ENCODE data around the gene STAP1.

DNA sequence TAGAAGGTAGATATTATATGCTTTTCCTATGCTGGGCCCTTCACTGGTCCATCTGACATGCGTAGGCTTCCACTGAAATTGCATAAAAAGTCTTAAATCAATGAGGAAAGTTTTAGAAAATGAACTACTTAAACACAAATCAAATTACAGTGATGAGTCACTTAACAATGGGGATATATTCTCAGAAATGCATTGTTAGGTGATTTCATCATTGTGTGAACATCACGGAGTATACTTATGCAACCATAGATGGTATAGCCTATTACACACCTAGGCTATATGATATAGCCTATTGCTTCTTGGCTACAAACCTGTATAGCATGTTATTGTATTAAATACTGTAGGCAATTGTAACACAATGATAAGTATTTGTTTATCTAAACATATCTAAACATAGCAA is 10.3 kb downstream of the STAP1 start:
- TF ChIP-seq POLR2A (IDR thresholded peaks at IDR 0.05) = no peak
- TF ChIP-seq, protein P1, sequence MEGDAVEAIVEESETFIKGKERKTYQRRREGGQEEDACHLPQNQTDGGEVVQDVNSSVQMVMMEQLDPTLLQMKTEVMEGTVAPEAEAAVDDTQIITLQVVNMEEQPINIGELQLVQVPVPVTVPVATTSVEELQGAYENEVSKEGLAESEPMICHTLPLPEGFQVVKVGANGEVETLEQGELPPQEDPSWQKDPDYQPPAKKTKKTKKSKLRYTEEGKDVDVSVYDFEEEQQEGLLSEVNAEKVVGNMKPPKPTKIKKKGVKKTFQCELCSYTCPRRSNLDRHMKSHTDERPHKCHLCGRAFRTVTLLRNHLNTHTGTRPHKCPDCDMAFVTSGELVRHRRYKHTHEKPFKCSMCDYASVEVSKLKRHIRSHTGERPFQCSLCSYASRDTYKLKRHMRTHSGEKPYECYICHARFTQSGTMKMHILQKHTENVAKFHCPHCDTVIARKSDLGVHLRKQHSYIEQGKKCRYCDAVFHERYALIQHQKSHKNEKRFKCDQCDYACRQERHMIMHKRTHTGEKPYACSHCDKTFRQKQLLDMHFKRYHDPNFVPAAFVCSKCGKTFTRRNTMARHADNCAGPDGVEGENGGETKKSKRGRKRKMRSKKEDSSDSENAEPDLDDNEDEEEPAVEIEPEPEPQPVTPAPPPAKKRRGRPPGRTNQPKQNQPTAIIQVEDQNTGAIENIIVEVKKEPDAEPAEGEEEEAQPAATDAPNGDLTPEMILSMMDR (IDR thresholded peaks at IDR 0.05) = no peak
